Gastrocnemius medialis (tissue), 4 donors: ENCODE data around the gene TPRG1.

ENCODE experiments used
- CTCF ChIP-seq, 5 experiments: fragments of 450-650 bp in 3 of 5; fragments of 200-600 bp in 2 of 5; sonication (generic) in 2 of 5; IDR thresholded peaks in 4 of 5; conservative IDR thresholded peaks in 1 of 5; 1 replicate in 4 of 5; 2 replicates in 1 of 5; pipeline ENCODE4 v1.5.1; 2016 to 2019; ENCODE audit warnings: antibody characterized with exemption in 5 of 5, mild to moderate bottlenecking in 3 of 5, moderate library complexity in 3 of 5
- POLR2A ChIP-seq, 2 donors: fragments of 450-650 bp; IDR thresholded peaks; one replicate each; pipeline ENCODE4 v1.6.1; 2017; ENCODE audit warnings: antibody characterized with exemption in 2 of 2, mild to moderate bottlenecking in 2 of 2, moderate library complexity in 2 of 2

GRCh38 chr3:189338366-189338765 is 166.6 kb downstream of the TPRG1 start:
- TF ChIP-seq CTCF (IDR thresholded peaks at IDR 0.05 in 4 of 5, conservative IDR thresholded peaks at IDR 0.05 in 1 of 5) (no peak), POLR2A (IDR thresholded peaks at IDR 0.05) (no peak)
